HG03196 (cell line): Measurements from ENCODE around the gene CHST12.

ENCODE experiments used
- ATAC-seq: cut with Tn5 transposase; IDR thresholded peaks from one replicate; pipeline ENCODE4 v1.9.1; 2021; ENCODE audit not compliant: unreplicated experiment

The CHST12 gene

GRCh38 chr7:2477447-2478398, 74.3 kb downstream of the CHST12 start:
- ATAC-seq, result no peak

- ATAC-seq, result no peak
Observed at GRCh38 chr7:2478399-2478785, 75.0 kb downstream of the CHST12 start.

- no peak for ATAC-seq
Observed at GRCh38 chr7:2478800-2479199, 75.4 kb downstream of the CHST12 start.

GRCh38 chr7:2479276-2480069, 76.1 kb downstream of the CHST12 start:
- no peak for ATAC-seq

GRCh38 chr7:2480070-2480408, 76.6 kb downstream of the CHST12 start:
- ATAC-seq, result no peak

- ATAC-seq, result no peak
Observed at GRCh38 chr7:2481195-2481594, 77.8 kb downstream of the CHST12 start.

GRCh38 chr7:2482725-2483451, 79.5 kb downstream of the CHST12 start:
- ATAC-seq, result no peak

- no peak for ATAC-seq
Observed at GRCh38 chr7:2483494-2483893, 80.1 kb downstream of the CHST12 start.

- no peak for ATAC-seq
Observed at GRCh38 chr7:2484868-2485267, 81.5 kb downstream of the CHST12 start.

GRCh38 chr7:2487586-2488271, 84.3 kb downstream of the CHST12 start:
- ATAC-seq, result no peak

GRCh38 chr7:2488272-2488645, 84.8 kb downstream of the CHST12 start:
- no peak for ATAC-seq

GRCh38 chr7:2488681-2489080, 85.3 kb downstream of the CHST12 start:
- ATAC-seq, result no peak

- no peak for ATAC-seq
Observed at GRCh38 chr7:2490181-2490651, 86.8 kb downstream of the CHST12 start.

GRCh38 chr7:2492038-2492437, 88.6 kb downstream of the CHST12 start:
- ATAC-seq, result no peak

- no peak for ATAC-seq
Observed at GRCh38 chr7:2493205-2494164, 90.1 kb downstream of the CHST12 start.

GRCh38 chr7:2494191-2495130, 91.0 kb downstream of the CHST12 start:
- no peak for ATAC-seq

- no peak for ATAC-seq
Observed at GRCh38 chr7:2495418-2496299, 92.2 kb downstream of the CHST12 start.

GRCh38 chr7:2496375-2496774, 93.0 kb downstream of the CHST12 start:
- ATAC-seq, result no peak
